Parathyroid adenoma (tissue), 2 donors: ENCODE measurements around the gene NCBP2L.

Experiments used
- H2AFZ ChIP-seq: fragments of 300-600 bp; sonication (generic); one replicate; pipeline ENCODE4 v1.7.0; 2017; ENCODE audit warnings: antibody characterized with exemption, mild to moderate bottlenecking
- H3K27ac ChIP-seq: fragments of 300-600 bp; sonication (generic); one replicate; pipeline ENCODE4 v1.7.0; 2017
- H3K27me3 ChIP-seq: fragments of 300-600 bp; sonication (generic); one replicate; pipeline ENCODE4 v1.7.0; 2017; ENCODE audit warnings: low read length; ENCODE audit not compliant: control insufficient read depth, insufficient read depth
- H3K36me3 ChIP-seq: fragments of 300-600 bp; sonication (generic); one replicate; pipeline ENCODE4 v1.7.0; 2017; ENCODE audit warnings: low read length; ENCODE audit not compliant: control insufficient read depth, insufficient read depth
- H3K4me1 ChIP-seq: fragments of 300-600 bp; sonication (generic); one replicate; pipeline ENCODE4 v1.7.0; 2017; ENCODE audit warnings: control low read depth
- H3K4me2 ChIP-seq: fragments of 300-600 bp; sonication (generic); one replicate; pipeline ENCODE4 v1.7.0; 2017; ENCODE audit warnings: low read length
- H3K4me3 ChIP-seq: fragments of 300-600 bp; sonication (generic); one replicate; pipeline ENCODE4 v1.7.0; 2017; ENCODE audit warnings: low read depth, low read length
- H3K79me2 ChIP-seq: fragments of 300-600 bp; sonication (generic); one replicate; pipeline ENCODE4 v1.7.0; 2017; ENCODE audit warnings: control low read depth
- H3K9ac ChIP-seq: fragments of 300-600 bp; sonication (generic); one replicate; pipeline ENCODE4 v1.7.0; 2017; ENCODE audit warnings: mild to moderate bottlenecking
- H3K9me3 ChIP-seq: fragments of 300-600 bp; sonication (generic); one replicate; pipeline ENCODE4 v1.7.0; 2017; ENCODE audit warnings: low read length; ENCODE audit not compliant: control insufficient read depth
- TF ChIP-seq, protein P1 (sequence below): fragments of 300-600 bp; sonication (generic); IDR thresholded peaks from one replicate; pipeline ENCODE4 v1.7.0; 2017; ENCODE audit warnings: antibody characterized with exemption, mild to moderate bottlenecking
- donor health status: primary hyperparathyroidism.

Gene NCBP2L

DNA sequence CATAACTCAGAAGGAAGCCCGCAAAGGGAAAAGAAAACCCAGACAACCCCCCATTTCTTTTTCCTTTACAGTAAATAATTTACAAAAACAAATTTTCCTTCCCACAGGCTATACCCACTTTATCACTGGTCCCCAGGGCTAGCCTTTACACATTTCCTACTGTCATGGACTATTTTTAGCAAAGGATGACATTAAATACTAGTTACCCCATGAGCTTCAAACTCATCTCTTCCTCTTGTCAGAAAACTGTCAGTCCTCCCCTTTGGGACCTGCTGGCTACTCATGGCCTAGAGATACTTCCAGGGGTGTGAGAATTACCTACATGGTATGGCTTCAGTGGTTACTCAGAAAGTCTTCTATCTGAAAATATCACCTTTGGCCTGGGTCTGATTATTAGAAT is 13.9 kb upstream of the NCBP2L start:
- Histone ChIP-seq H3K36me3 (no peaks in the 10 kb centered on the region), H3K9ac (no peak overlapping the region), H2AFZ (no peak overlapping the region), H3K4me2 (no peak overlapping the region), H3K79me2 (peaks cover 3% of the 10 kb centered on the region), H3K27me3 (no peaks in the 10 kb centered on the region), H3K4me1 (no peaks in the 10 kb centered on the region), H3K27ac (no peak overlapping the region), H3K4me3 (no peak overlapping the region), H3K9me3 (no peaks in the 10 kb centered on the region)
- TF ChIP-seq, protein P1, sequence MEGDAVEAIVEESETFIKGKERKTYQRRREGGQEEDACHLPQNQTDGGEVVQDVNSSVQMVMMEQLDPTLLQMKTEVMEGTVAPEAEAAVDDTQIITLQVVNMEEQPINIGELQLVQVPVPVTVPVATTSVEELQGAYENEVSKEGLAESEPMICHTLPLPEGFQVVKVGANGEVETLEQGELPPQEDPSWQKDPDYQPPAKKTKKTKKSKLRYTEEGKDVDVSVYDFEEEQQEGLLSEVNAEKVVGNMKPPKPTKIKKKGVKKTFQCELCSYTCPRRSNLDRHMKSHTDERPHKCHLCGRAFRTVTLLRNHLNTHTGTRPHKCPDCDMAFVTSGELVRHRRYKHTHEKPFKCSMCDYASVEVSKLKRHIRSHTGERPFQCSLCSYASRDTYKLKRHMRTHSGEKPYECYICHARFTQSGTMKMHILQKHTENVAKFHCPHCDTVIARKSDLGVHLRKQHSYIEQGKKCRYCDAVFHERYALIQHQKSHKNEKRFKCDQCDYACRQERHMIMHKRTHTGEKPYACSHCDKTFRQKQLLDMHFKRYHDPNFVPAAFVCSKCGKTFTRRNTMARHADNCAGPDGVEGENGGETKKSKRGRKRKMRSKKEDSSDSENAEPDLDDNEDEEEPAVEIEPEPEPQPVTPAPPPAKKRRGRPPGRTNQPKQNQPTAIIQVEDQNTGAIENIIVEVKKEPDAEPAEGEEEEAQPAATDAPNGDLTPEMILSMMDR = no peak

DNA sequence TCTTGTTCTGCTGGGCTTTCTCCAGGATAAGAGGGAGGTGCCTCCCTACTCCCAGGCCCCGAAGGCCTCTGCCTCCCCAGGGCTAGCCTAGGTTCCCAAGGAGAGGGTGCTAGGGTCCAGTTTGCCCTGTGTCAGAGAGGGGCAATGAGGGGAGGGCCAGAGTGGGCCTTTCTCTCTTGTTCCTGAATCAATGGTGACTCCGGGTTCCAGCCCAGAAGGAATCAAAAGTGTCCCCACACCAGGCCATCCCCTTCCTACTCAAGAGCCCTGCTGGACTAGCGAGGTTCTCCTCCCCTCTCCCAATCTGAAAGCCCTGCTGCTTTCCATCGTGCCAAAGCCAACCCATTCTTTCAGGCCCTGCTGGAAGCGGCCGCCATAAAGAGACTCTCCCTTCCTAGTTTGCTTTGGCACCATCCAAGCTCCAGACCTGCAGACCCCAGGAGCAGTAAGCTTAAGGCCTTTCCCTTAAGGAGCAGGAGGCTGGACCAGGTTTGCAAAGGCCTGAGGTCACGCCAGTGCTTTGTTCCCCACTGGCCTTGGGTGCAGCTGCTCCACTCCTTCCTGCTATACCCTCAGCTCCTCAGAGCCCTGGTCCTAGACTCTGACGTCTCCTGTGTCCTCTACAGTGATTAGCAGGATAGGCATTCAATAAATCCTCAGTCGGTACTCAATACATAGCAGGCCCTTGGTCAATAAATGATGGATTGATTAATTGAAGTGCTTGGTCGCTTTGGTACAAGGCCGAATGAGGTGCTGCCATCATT is 12.5 kb upstream of the NCBP2L start:
- Histone ChIP-seq H3K4me1 (no peaks in the 10 kb centered on the region), H3K36me3 (no peaks in the 10 kb centered on the region), H3K9ac (no peak overlapping the region), H3K4me3 (no peak overlapping the region), H3K27me3 (no peaks in the 10 kb centered on the region), H3K27ac (no peak overlapping the region), H3K79me2 (peaks cover 3% of the 10 kb centered on the region), H3K9me3 (no peaks in the 10 kb centered on the region), H3K4me2 (no peak overlapping the region), H2AFZ (no peak overlapping the region)
- TF ChIP-seq, protein P1 = no peak

DNA sequence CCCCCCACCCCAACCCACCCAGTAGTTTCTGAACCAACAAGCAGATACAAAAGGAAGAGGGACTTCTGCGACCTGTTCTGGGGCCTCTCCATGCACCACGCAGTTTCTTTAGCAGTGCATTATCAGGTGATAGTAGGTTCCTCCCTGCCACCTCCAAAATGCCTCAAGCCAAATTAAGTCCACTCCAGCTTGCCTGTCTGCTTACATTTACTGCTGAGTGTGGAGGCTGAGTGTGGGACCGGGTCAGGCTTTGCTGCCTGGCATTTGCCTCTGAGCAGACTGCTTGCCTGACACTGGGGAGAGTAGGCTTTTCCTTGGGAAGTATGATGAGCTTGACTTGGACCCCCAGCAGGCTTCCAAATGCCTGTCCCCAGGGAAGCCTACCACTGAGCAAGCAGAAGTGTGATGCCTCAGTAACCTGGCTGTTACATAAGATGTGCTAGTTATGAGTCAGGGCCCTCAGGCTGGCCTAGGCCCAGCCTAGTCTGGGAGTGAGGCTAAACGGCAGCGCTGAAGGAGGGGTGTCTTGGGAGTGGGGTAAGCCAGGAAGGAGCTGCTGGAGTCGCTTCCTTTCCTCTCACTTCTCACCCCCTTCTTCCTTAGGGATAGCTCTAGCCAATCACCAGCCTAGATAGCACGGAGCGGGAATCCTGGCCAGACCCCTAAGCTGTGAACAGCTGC is 10.9 kb upstream of the NCBP2L start:
- Histone ChIP-seq H3K4me3 (no peak overlapping the region), H3K36me3 (no peaks in the 10 kb centered on the region), H3K27ac (no peak overlapping the region), H3K27me3 (no peaks in the 10 kb centered on the region), H3K79me2 (no peaks in the 10 kb centered on the region), H3K4me2 (no peak overlapping the region), H3K9me3 (no peaks in the 10 kb centered on the region), H3K9ac (no peak overlapping the region), H2AFZ (no peak overlapping the region), H3K4me1 (no peaks in the 10 kb centered on the region)
- TF ChIP-seq, protein P1 = no peak

DNA sequence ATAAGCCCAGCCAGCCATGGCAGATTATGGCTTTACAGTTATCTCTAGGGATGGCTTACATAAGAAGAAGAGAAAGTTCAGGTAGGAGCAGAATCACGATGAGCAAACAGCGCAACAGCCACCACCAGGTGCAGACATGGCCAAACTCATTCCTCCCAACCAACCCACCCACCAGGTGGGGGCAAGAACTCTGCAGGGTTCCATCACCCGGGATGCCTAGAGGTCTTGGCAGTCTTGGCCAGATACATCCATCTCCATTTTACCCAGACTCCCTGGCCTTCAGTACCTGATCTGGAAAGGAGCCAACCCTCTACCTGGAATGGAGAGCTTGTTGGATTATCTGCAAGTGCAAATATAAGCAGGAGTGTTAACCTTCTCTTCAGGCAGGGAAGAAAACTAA is 9.5 kb upstream of the NCBP2L start:
- Histone ChIP-seq H3K4me2 (no peak overlapping the region), H3K79me2 (no peaks in the 10 kb centered on the region), H3K27ac (no peak overlapping the region), H3K9me3 (no peaks in the 10 kb centered on the region), H2AFZ (no peak overlapping the region), H3K27me3 (no peaks in the 10 kb centered on the region), H3K4me3 (no peak overlapping the region), H3K36me3 (no peaks in the 10 kb centered on the region), H3K4me1 (no peaks in the 10 kb centered on the region), H3K9ac (no peak overlapping the region)
- TF ChIP-seq, protein P1 = no peak
